ENCODE results near the gene ZSWIM1. TPM values are rescaled to one million over a fixed set of nuclear protein-coding genes. Genes with fewer than 3 reads are reported as not detected.

The ZSWIM1 gene
- total and polyA plus RNA-seq, 10 of the 15 experiments (the other 5 are each of a cell fraction or from before 2014, with no cell fraction given) = 2.4 to 16.0 (median 9.8) TPM

DNA sequence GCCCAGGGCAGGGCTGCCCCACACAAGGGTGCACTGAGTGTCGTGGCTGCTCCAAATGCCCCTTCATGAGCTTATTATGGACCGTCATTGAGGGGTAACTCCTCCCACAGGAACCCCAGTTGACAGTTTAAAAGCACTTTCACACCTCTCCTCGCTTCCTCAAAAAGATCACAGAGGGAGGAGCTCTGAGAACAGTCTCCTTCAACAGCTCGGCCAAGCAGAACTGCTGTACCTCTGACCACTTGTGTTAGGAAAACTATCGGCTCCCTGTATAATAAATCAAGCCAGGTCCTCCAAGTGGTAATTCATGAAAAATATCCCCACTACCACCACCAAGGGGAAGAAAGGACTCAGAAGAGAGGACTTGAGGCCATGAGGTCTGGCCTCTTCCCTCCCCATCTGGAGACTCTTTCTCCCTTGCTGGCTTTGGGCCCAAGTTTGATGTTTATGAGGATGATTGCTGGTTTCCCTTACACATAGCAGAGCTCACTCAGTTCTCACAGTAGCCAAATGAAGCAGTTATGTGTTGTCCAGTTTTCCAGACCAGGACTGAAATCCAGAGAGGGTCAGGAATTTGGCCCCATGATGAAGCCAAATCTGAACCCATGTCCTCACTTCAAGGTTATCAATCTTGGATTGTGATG is 38.7 kb upstream of the ZSWIM1 start:
- intact Hi-C loops (cut with micrococcal nuclease; ENCODE audit: unreplicated experiment) = no loop called here
- RAD21 ChIA-PET (ENCODE audit: unreplicated experiment) = interaction anchor here (0.9 to 1.7 kb wide), 12 partner anchors 16 to 128 kb away, joined by 3 to 6 read pairs (median 4); partner anchors contain the start of genes ACOT8, CTSA, NEURL2 and PCIF1
- TF ChIP-seq RBBP5 (conservative IDR thresholded peaks at IDR 0.05) (no peak), BRCA1 (IDR thresholded peaks at IDR 0.05; ENCODE audit: low read depth, low read length) (no peak), TBL1XR1 (IDR thresholded peaks at IDR 0.05; ENCODE audit: low read depth, low read length) (no peak), BCL11A (IDR thresholded peaks at IDR 0.05; ENCODE audit: low read depth, low read length) (no peak), PAX5 (IDR thresholded peaks at IDR 0.05; ENCODE audit: borderline replicate concordance, low read depth, low read length) (no peak), IKZF1 (conservative IDR thresholded peaks at IDR 0.05) (peak; percentile 47; the same call in 1 of the 2 replicates), EED (IDR thresholded peaks at IDR 0.05; ENCODE audit: low read depth) (peak; percentile 32; the same call in 1 of the 2 replicates), HDAC6 (IDR thresholded peaks at IDR 0.05; ENCODE audit: unreplicated experiment) (no peak), MTA2 (IDR thresholded peaks at IDR 0.05; ENCODE audit: low read depth) (0 out of 2 replicates have a peak, but pooled peaks have one; percentile 13), DPF2 (IDR thresholded peaks at IDR 0.05) (no peak), KLF5 (IDR thresholded peaks at IDR 0.05; ENCODE audit: partially characterized antibody) (no peak), ZSCAN29 (IDR thresholded peaks at IDR 0.05) (no peak)
- TF ChIP-seq, protein P1, sequence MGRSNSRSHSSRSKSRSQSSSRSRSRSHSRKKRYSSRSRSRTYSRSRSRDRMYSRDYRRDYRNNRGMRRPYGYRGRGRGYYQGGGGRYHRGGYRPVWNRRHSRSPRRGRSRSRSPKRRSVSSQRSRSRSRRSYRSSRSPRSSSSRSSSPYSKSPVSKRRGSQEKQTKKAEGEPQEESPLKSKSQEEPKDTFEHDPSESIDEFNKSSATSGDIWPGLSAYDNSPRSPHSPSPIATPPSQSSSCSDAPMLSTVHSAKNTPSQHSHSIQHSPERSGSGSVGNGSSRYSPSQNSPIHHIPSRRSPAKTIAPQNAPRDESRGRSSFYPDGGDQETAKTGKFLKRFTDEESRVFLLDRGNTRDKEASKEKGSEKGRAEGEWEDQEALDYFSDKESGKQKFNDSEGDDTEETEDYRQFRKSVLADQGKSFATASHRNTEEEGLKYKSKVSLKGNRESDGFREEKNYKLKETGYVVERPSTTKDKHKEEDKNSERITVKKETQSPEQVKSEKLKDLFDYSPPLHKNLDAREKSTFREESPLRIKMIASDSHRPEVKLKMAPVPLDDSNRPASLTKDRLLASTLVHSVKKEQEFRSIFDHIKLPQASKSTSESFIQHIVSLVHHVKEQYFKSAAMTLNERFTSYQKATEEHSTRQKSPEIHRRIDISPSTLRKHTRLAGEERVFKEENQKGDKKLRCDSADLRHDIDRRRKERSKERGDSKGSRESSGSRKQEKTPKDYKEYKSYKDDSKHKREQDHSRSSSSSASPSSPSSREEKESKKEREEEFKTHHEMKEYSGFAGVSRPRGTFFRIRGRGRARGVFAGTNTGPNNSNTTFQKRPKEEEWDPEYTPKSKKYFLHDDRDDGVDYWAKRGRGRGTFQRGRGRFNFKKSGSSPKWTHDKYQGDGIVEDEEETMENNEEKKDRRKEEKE (IDR thresholded peaks at IDR 0.05) = no peak
- TF ChIP-seq, protein P2, sequence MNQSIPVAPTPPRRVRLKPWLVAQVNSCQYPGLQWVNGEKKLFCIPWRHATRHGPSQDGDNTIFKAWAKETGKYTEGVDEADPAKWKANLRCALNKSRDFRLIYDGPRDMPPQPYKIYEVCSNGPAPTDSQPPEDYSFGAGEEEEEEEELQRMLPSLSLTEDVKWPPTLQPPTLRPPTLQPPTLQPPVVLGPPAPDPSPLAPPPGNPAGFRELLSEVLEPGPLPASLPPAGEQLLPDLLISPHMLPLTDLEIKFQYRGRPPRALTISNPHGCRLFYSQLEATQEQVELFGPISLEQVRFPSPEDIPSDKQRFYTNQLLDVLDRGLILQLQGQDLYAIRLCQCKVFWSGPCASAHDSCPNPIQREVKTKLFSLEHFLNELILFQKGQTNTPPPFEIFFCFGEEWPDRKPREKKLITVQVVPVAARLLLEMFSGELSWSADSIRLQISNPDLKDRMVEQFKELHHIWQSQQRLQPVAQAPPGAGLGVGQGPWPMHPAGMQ (IDR thresholded peaks at IDR 0.05; ENCODE audit: borderline replicate concordance) = no peak
- TF ChIP-seq, protein P3, sequence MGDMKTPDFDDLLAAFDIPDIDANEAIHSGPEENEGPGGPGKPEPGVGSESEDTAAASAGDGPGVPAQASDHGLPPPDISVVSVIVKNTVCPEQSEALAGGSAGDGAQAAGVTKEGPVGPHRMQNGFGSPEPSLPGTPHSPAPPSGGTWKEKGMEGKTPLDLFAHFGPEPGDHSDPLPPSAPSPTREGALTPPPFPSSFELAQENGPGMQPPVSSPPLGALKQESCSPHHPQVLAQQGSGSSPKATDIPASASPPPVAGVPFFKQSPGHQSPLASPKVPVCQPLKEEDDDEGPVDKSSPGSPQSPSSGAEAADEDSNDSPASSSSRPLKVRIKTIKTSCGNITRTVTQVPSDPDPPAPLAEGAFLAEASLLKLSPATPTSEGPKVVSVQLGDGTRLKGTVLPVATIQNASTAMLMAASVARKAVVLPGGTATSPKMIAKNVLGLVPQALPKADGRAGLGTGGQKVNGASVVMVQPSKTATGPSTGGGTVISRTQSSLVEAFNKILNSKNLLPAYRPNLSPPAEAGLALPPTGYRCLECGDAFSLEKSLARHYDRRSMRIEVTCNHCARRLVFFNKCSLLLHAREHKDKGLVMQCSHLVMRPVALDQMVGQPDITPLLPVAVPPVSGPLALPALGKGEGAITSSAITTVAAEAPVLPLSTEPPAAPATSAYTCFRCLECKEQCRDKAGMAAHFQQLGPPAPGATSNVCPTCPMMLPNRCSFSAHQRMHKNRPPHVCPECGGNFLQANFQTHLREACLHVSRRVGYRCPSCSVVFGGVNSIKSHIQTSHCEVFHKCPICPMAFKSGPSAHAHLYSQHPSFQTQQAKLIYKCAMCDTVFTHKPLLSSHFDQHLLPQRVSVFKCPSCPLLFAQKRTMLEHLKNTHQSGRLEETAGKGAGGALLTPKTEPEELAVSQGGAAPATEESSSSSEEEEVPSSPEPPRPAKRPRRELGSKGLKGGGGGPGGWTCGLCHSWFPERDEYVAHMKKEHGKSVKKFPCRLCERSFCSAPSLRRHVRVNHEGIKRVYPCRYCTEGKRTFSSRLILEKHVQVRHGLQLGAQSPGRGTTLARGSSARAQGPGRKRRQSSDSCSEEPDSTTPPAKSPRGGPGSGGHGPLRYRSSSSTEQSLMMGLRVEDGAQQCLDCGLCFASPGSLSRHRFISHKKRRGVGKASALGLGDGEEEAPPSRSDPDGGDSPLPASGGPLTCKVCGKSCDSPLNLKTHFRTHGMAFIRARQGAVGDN (IDR thresholded peaks at IDR 0.05) = no peak

More for the DNA sequence above, 38.7 kb upstream of the ZSWIM1 start:
- Histone ChIP-seq H3K79me2 (ENCODE audit: control insufficient read depth, insufficient read depth, low read length) (no peaks in the 10 kb centered on the region), H4K20me1 (ENCODE audit: control insufficient read depth, insufficient read depth) (no peaks in the 10 kb centered on the region), H3K4me2 (ENCODE audit: control insufficient read depth, insufficient read depth) (0 out of 2 replicates have a peak overlapping the region, but pooled peaks have one; percentile 45), H3K27me3 (replicated peaks in 1 of 2; ENCODE audit: control insufficient read depth in 2 of 2, insufficient read depth in 2 of 2, low read length in 1 of 2) (no peaks in the 10 kb centered on the region), H3K4me3 (no peak overlapping the region), H3K9me3 (replicated peaks; ENCODE audit: control insufficient read depth, insufficient read depth, low read length) (no peaks in the 10 kb centered on the region), H2AFZ (ENCODE audit: control insufficient read depth, low read depth, low read length) (peak overlapping the region; percentile 37), H3K27ac (ENCODE audit: control insufficient read depth, insufficient read depth) (peak overlapping the region; percentile 63), H3K36me3 (ENCODE audit: control insufficient read depth in 2 of 2, insufficient read depth in 2 of 2, low read length in 1 of 2) (peaks cover 5 to 12% of the 10 kb centered on the region in 2 experiments), H3K9ac (ENCODE audit: control insufficient read depth, insufficient read depth, low read length) (no peak overlapping the region), H3K4me1 (ENCODE audit: control insufficient read depth, insufficient read depth, low read length) (peaks cover 14% of the 10 kb centered on the region)
- CTCF ChIA-PET = interaction anchor here (1.0 to 3.8 kb wide), 8 partner anchors 9 to 128 kb away, joined by 3 to 18 read pairs (median 7); partner anchors contain the start of genes ACOT8, PCIF1, SNX21 and ZSWIM3
- FAIRE-seq (peak; percentile 99), ATAC-seq (peak; percentile 98), DNase-seq (ENCODE audit: low read depth, low spot score) (peak; percentile 33)
- 3% methylated on average over 5 of the region's 5 CpGs for WGBS (ENCODE audit: insufficient coverage, insufficient replicate concordance, low lambda C conversion rate, missing lambda C conversion rate)
- SMC1A ChIA-PET (ENCODE audit: uncharacterized antibody, unreplicated experiment) = interaction anchor here (0.6 to 2.1 kb wide), 13 partner anchors 8 to 170 kb away, joined by 3 to 4 read pairs (median 4); partner anchors contain the start of gene UBE2C
- TSS peak; percentile 42 for BruUV-seq (replicated peaks)
- POLR2A ChIA-PET = interaction anchor here (0.7 to 2.3 kb wide), 9 partner anchors 9 to 118 kb away, joined by 3 to 10 read pairs (median 5); partner anchors contain the start of genes CTSA, NEURL2, SNX21 and UBE2C
- in situ Hi-C loops (cut with MboI) = no loop called here

Data from GM12878 (cell line).